ENCODE measurements around the gene BLZF1. TPM values are rescaled to one million over a fixed set of nuclear protein-coding genes. Genes with fewer than 3 reads are reported as not detected.
"Not testable (repeated sequence)": the region's sequence is repeated elsewhere in the genome, so short reads cannot be mapped to it uniquely, and the experiment has no call there.

Gene BLZF1
- total and polyA plus RNA-seq, 5 donors from 2014 or later: 15.1 to 24.4 (median 17.3) TPM

- not testable (repeated sequence) for H3K36me3 ChIP-seq (ENCODE audit: control insufficient read depth, insufficient read depth, low read length); H3K4me1 ChIP-seq (ENCODE audit: control insufficient read depth, insufficient read depth, low read length, poor library complexity, severe bottlenecking); DNase-seq; H3K9me3 ChIP-seq (ENCODE audit: control insufficient read depth in 2 of 2, low read length in 2 of 2); H3K9me3 Mint-ChIP-seq; H3K27me3 Mint-ChIP-seq; ATAC-seq (ENCODE audit: low read depth in 2 of 2); H3K27ac ChIP-seq (ENCODE audit: insufficient read depth, low read length, poor library complexity, severe bottlenecking); H3K27ac Mint-ChIP-seq; H3K27me3 ChIP-seq (ENCODE audit: control insufficient read depth, insufficient read depth, low read length); H3K4me3 ChIP-seq (ENCODE audit: low read depth, low read length); H3K4me3 Mint-ChIP-seq
- peaks cover 14 to 20% (median 17%) of the 10 kb centered on the region in 4 donors for H3K4me1 Mint-ChIP-seq
- peaks cover 21% of the 10 kb centered on the region for H3K36me3 Mint-ChIP-seq
Observed at GRCh38 chr1:169342096-169342495, 25.9 kb upstream of the BLZF1 start.

- no peaks in the 10 kb centered on the region for H3K27me3 Mint-ChIP-seq
- ATAC-seq (ENCODE audit: low read depth in 2 of 2): no peak
- Histone ChIP-seq H3K9me3 (ENCODE audit: control insufficient read depth in 2 of 2, low read length in 2 of 2) (no peaks in the 10 kb centered on the region), H3K27ac (ENCODE audit: insufficient read depth, low read length, poor library complexity, severe bottlenecking) (no peak overlapping the region), H3K4me3 (ENCODE audit: low read depth, low read length) (no peak overlapping the region), H3K27me3 (ENCODE audit: control insufficient read depth, insufficient read depth, low read length) (no peaks in the 10 kb centered on the region), H3K4me1 (ENCODE audit: control insufficient read depth, insufficient read depth, low read length, poor library complexity, severe bottlenecking) (no peaks in the 10 kb centered on the region), H3K36me3 (ENCODE audit: control insufficient read depth, insufficient read depth, low read length) (no peaks in the 10 kb centered on the region)
- H3K4me3 Mint-ChIP-seq: no peak overlapping the region
- DNase-seq: no peak
- H3K4me1 Mint-ChIP-seq: peaks cover 0 to 4% (median under 1%) of the 10 kb centered on the region in 4 donors
- H3K36me3 Mint-ChIP-seq: peaks cover 10% of the 10 kb centered on the region
- H3K9me3 Mint-ChIP-seq: peaks cover 0 to 2% (median 0%) of the 10 kb centered on the region in 7 donors
- no peak overlapping the region for H3K27ac Mint-ChIP-seq
Observed at GRCh38 chr1:169345511-169345910, 22.5 kb upstream of the BLZF1 start.

- Mint-ChIP-seq H3K27ac (no peak overlapping the region), H3K36me3 (peaks cover 6% of the 10 kb centered on the region), H3K4me3 (no peak overlapping the region), H3K9me3 (peaks cover 0 to 2% (median 0%) of the 10 kb centered on the region in 7 donors), H3K27me3 (no peaks in the 10 kb centered on the region), H3K4me1 (peaks cover 0 to 4% (median 0%) of the 10 kb centered on the region in 4 donors)
- H3K9me3 ChIP-seq (ENCODE audit: control insufficient read depth in 2 of 2, low read length in 2 of 2): no peaks in the 10 kb centered on the region
- H3K36me3 ChIP-seq (ENCODE audit: control insufficient read depth, insufficient read depth, low read length): no peaks in the 10 kb centered on the region
- no peaks in the 10 kb centered on the region for H3K4me1 ChIP-seq (ENCODE audit: control insufficient read depth, insufficient read depth, low read length, poor library complexity, severe bottlenecking)
- no peak for ATAC-seq (ENCODE audit: low read depth in 2 of 2)
- no peak overlapping the region for H3K27ac ChIP-seq (ENCODE audit: insufficient read depth, low read length, poor library complexity, severe bottlenecking)
- no peaks in the 10 kb centered on the region for H3K27me3 ChIP-seq (ENCODE audit: control insufficient read depth, insufficient read depth, low read length)
- no peak overlapping the region for H3K4me3 ChIP-seq (ENCODE audit: low read depth, low read length)
- DNase-seq: no peak
Observed at GRCh38 chr1:169346036-169346589, 21.9 kb upstream of the BLZF1 start.

GRCh38 chr1:169347688-169348382 lies 20.2 kb upstream of the BLZF1 start:
- H3K9me3 Mint-ChIP-seq: peaks cover 0 to 2% (median 0%) of the 10 kb centered on the region in 7 donors
- Histone ChIP-seq H3K9me3 (ENCODE audit: control insufficient read depth in 2 of 2, low read length in 2 of 2) (no peaks in the 10 kb centered on the region), H3K27me3 (ENCODE audit: control insufficient read depth, insufficient read depth, low read length) (no peaks in the 10 kb centered on the region), H3K27ac (ENCODE audit: insufficient read depth, low read length, poor library complexity, severe bottlenecking) (no peak overlapping the region), H3K36me3 (ENCODE audit: control insufficient read depth, insufficient read depth, low read length) (no peaks in the 10 kb centered on the region), H3K4me1 (ENCODE audit: control insufficient read depth, insufficient read depth, low read length, poor library complexity, severe bottlenecking) (no peaks in the 10 kb centered on the region), H3K4me3 (ENCODE audit: low read depth, low read length) (no peak overlapping the region)
- ATAC-seq (ENCODE audit: low read depth in 2 of 2) (no peak), DNase-seq (no peak)
- H3K36me3 Mint-ChIP-seq: peaks cover 6% of the 10 kb centered on the region
- H3K27ac Mint-ChIP-seq: no peak overlapping the region
- H3K4me1 Mint-ChIP-seq: peaks cover 0 to 10% (median 5%) of the 10 kb centered on the region in 4 donors
- H3K4me3 Mint-ChIP-seq: no peak overlapping the region
- no peaks in the 10 kb centered on the region for H3K27me3 Mint-ChIP-seq

GRCh38 chr1:169348383-169349036 lies 19.5 kb upstream of the BLZF1 start:
- H3K4me3 Mint-ChIP-seq: no peak overlapping the region
- Histone ChIP-seq H3K4me1 (ENCODE audit: control insufficient read depth, insufficient read depth, low read length, poor library complexity, severe bottlenecking) (no peaks in the 10 kb centered on the region), H3K27ac (ENCODE audit: insufficient read depth, low read length, poor library complexity, severe bottlenecking) (no peak overlapping the region), H3K4me3 (ENCODE audit: low read depth, low read length) (no peak overlapping the region), H3K9me3 (ENCODE audit: control insufficient read depth in 2 of 2, low read length in 2 of 2) (no peaks in the 10 kb centered on the region), H3K36me3 (ENCODE audit: control insufficient read depth, insufficient read depth, low read length) (no peaks in the 10 kb centered on the region), H3K27me3 (ENCODE audit: control insufficient read depth, insufficient read depth, low read length) (no peaks in the 10 kb centered on the region)
- H3K27ac Mint-ChIP-seq: no peak overlapping the region
- H3K27me3 Mint-ChIP-seq: no peaks in the 10 kb centered on the region
- H3K9me3 Mint-ChIP-seq: peaks cover 0 to 1% (median 0%) of the 10 kb centered on the region in 7 donors
- ATAC-seq (ENCODE audit: low read depth in 2 of 2) (no peak), DNase-seq (peak; percentile 27 to 72 (median 53))
- peaks cover 6% of the 10 kb centered on the region for H3K36me3 Mint-ChIP-seq
- H3K4me1 Mint-ChIP-seq: peaks cover 0 to 12% (median 6%) of the 10 kb centered on the region in 4 donors

GRCh38 chr1:169360415-169360814 lies 7.6 kb upstream of the BLZF1 start:
- peaks cover 0 to 4% (median 0%) of the 10 kb centered on the region in 7 donors for H3K9me3 Mint-ChIP-seq

GRCh38 chr1:169361281-169361680 lies 6.7 kb upstream of the BLZF1 start:
- no peak for ATAC-seq (ENCODE audit: low read depth in 2 of 2)
- H3K27me3 Mint-ChIP-seq: no peaks in the 10 kb centered on the region
- Histone ChIP-seq H3K4me3 (ENCODE audit: low read depth, low read length) (no peak overlapping the region), H3K27ac (ENCODE audit: insufficient read depth, low read length, poor library complexity, severe bottlenecking) (no peak overlapping the region), H3K4me1 (ENCODE audit: control insufficient read depth, insufficient read depth, low read length, poor library complexity, severe bottlenecking) (peaks cover 14% of the 10 kb centered on the region), H3K9me3 (ENCODE audit: control insufficient read depth in 2 of 2, low read length in 2 of 2) (no peaks in the 10 kb centered on the region), H3K27me3 (ENCODE audit: control insufficient read depth, insufficient read depth, low read length) (no peaks in the 10 kb centered on the region), H3K36me3 (ENCODE audit: control insufficient read depth, insufficient read depth, low read length) (no peaks in the 10 kb centered on the region)
- H3K4me3 Mint-ChIP-seq: no peak overlapping the region
- no peak for DNase-seq
- H3K36me3 Mint-ChIP-seq: peaks cover 6% of the 10 kb centered on the region
- H3K4me1 Mint-ChIP-seq: peaks cover 0 to 24% (median 20%) of the 10 kb centered on the region in 4 donors
- H3K9me3 Mint-ChIP-seq: peaks cover 0 to 4% (median 0%) of the 10 kb centered on the region in 7 donors
- no peak overlapping the region for H3K27ac Mint-ChIP-seq

More at GRCh38 chr1:169360415-169360814, 7.6 kb upstream of the BLZF1 start:
- Histone ChIP-seq H3K4me1 (ENCODE audit: control insufficient read depth, insufficient read depth, low read length, poor library complexity, severe bottlenecking) (peaks cover 14% of the 10 kb centered on the region), H3K27me3 (ENCODE audit: control insufficient read depth, insufficient read depth, low read length) (no peaks in the 10 kb centered on the region), H3K9me3 (ENCODE audit: control insufficient read depth in 2 of 2, low read length in 2 of 2) (no peaks in the 10 kb centered on the region), H3K36me3 (ENCODE audit: control insufficient read depth, insufficient read depth, low read length) (no peaks in the 10 kb centered on the region), H3K4me3 (ENCODE audit: low read depth, low read length) (no peak overlapping the region), H3K27ac (ENCODE audit: insufficient read depth, low read length, poor library complexity, severe bottlenecking) (no peak overlapping the region)
- no peak for DNase-seq
- Mint-ChIP-seq H3K4me1 (peaks cover 0 to 26% (median 20%) of the 10 kb centered on the region in 4 donors), H3K27ac (no peak overlapping the region), H3K36me3 (peaks cover 6% of the 10 kb centered on the region), H3K27me3 (no peaks in the 10 kb centered on the region), H3K4me3 (no peak overlapping the region)
- ATAC-seq (ENCODE audit: low read depth in 2 of 2): no peak

All from CD4-positive, CD25-positive, alpha-beta regulatory T cell (primary cell).